Urinary bladder (tissue), 4 donors: ENCODE data around the gene CD46. TPM values are rescaled to one million over a fixed set of nuclear protein-coding genes. Genes with fewer than 3 reads are reported as not detected.
"Not testable (repeated sequence)": the region's sequence is repeated elsewhere in the genome, so short reads cannot be mapped to it uniquely, and the experiment has no call there.

Experiments used
- DNase-seq: peaks from one replicate; pipeline ENCODE4 v3.0.0-alpha.2; 2015; ENCODE audit errors: extremely low spot score
- H3K27ac ChIP-seq: one replicate; pipeline ENCODE4 v1.5.1; 2013; ENCODE audit warnings: low read depth, mild to moderate bottlenecking, moderate library complexity
- H3K36me3 ChIP-seq: one replicate; pipeline ENCODE4 v1.6.1; 2013; ENCODE audit warnings: mild to moderate bottlenecking, moderate library complexity; ENCODE audit not compliant: insufficient read depth
- H3K4me1 ChIP-seq: one replicate; pipeline ENCODE4 v1.6.1; 2013; ENCODE audit warnings: mild to moderate bottlenecking, moderate library complexity; ENCODE audit not compliant: insufficient read depth
- H3K4me3 ChIP-seq: one replicate; pipeline ENCODE4 v1.5.1; 2013; ENCODE audit warnings: low read depth, low read length
- WGBS: extraction: QIAGEN DNeasy Blood & Tissue Kit; methylation state at CpG from one replicate; pipeline ENCODE4 v1.1.7; 2013; 5-methylcytosine and 5-hydroxymethylcytosine counted together
- polyA plus RNA-seq: library from polyadenylated mRNA; stranded (reverse); fragments of 200-250 nt; gene quantifications from one replicate; pipeline ENCODE4 v1.2.3, GENCODE V29; 2013
- total RNA-seq: library from RNA; depleted of rRNA; stranded (reverse); fragments of >200 nt; gene quantifications from one replicate; pipeline ENCODE4 v1.2.3, GENCODE V29; 2014
- donor health status: healthy with polysubstance abuse.
- donor health status: healthy.

Gene CD46
- total and polyA plus RNA-seq, 2 donors = 97.9 to 314 TPM

DNA sequence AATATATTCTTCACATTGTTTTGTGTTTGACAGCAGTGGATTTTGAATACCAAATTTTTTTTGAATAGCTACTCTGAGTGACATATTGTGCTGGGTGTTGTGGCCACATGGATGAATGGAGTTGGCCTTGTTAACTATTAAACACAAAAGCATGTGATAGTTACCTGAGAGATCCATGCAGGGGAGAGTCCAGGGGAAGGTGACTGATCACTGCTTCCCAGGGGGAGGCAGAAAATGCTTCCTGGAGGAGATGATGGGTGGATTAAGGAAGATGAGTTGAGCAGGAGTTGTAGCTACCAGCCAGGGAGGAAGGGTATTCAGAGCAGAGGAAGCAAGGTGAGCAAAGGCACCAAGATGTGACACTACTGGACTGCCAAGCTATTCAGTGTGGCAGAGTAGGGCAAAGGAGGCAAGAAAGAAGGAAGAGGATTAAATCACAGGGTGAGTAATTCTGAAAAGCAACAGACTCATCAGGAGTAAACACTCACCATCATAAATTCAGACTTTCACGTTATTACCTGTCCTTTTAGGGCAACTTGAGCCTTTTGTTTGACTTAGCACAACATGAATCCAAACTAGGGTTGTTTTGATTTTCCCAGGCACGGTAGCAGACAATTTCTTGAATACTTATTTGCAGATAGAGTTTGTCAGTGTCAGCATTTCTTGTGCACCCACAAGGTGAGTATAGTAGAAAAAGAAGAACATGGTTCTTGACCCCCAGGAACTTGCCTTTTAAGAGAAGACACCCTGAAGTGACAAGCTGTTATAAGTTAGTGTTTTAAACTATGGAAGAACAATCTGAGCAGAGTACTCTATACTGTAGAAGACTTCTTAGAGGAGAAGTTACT is 4.2 kb downstream of the CD46 start:
- no peak overlapping the region for H3K4me3 ChIP-seq
- peak overlapping the region; percentile 29 for H3K27ac ChIP-seq
- H3K4me1 ChIP-seq = peaks cover 4% of the 10 kb centered on the region
- peaks cover 2% of the 10 kb centered on the region for H3K36me3 ChIP-seq
- no peak for DNase-seq
- WGBS = 35% methylated on average over 2 of the region's 2 CpGs

GRCh38 chr1:207762622-207763021 is 10.8 kb downstream of the CD46 start:
- DNase-seq = no peak
- H3K4me1 ChIP-seq = no peaks in the 10 kb centered on the region
- H3K36me3 ChIP-seq = peaks cover 5% of the 10 kb centered on the region
- H3K4me3 ChIP-seq = no peak overlapping the region
- no peak overlapping the region for H3K27ac ChIP-seq
- 96% methylated on average over 13 of the region's 13 CpGs for WGBS

DNA sequence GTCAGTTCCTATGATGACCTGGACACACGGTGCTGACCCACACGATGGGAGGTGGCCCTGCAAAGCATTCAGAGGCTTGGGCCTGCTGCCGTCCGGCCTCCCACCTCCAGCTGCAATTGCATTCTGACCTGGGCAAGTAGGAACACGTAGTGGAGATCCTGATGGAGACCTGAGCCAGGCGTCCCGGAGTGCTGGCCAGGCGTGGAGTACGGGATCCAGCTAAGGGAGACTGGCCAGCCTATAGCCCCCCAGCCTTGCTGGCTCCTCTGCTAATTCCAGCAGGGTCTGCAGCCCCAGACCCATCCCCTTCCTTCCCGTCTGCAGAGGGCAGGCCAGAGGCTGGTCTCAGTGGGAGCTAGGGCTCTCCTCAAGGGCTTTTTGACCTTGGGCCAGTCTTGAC is 11.2 kb downstream of the CD46 start:
- peaks cover 5% of the 10 kb centered on the region for H3K36me3 ChIP-seq
- DNase-seq = no peak
- WGBS = 91% methylated on average over 10 of the region's 10 CpGs

DNA sequence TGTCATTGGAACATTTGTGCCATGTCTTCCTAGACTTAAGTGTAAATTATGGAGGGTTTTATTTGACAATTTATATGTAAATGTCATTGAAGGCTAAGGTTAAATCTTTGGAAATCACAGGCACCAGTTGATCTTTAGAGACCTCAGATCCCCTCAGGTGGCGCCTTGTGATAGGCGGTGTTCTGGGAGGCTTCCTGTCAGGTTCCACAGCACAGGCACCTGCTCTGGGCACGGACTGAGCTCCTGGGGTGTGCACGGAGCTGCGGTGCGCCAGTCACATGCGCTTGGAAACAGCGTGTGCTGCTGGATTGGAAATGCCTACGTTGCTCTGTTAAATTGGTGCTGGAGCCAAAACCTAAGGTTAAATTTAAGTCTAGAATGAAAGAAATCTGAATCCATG is 12.1 kb downstream of the CD46 start:
- Histone ChIP-seq H3K4me3 (no peak overlapping the region), H3K4me1 (no peaks in the 10 kb centered on the region), H3K36me3 (peaks cover 4% of the 10 kb centered on the region), H3K27ac (no peak overlapping the region)
- no peak for DNase-seq
- 89% methylated on average over 9 of the region's 9 CpGs for WGBS

More for the DNA sequence above, 11.2 kb downstream of the CD46 start:
- Histone ChIP-seq H3K4me3 (no peak overlapping the region), H3K27ac (no peak overlapping the region), H3K4me1 (no peaks in the 10 kb centered on the region)

GRCh38 chr1:207766569-207766968 is 14.7 kb downstream of the CD46 start:
- Histone ChIP-seq H3K4me3 (no peak overlapping the region), H3K4me1 (no peaks in the 10 kb centered on the region), H3K27ac (no peak overlapping the region), H3K36me3 (peaks cover 2% of the 10 kb centered on the region)
- 83% methylated on average over 1 of the region's 1 CpG for WGBS
- no peak for DNase-seq

GRCh38 chr1:207770514-207770913 is 18.7 kb downstream of the CD46 start:
- not testable (repeated sequence) for H3K27ac ChIP-seq, H3K4me3 ChIP-seq, H3K36me3 ChIP-seq, DNase-seq, H3K4me1 ChIP-seq
- 94% methylated on average over 3 of the region's 4 CpGs for WGBS

DNA sequence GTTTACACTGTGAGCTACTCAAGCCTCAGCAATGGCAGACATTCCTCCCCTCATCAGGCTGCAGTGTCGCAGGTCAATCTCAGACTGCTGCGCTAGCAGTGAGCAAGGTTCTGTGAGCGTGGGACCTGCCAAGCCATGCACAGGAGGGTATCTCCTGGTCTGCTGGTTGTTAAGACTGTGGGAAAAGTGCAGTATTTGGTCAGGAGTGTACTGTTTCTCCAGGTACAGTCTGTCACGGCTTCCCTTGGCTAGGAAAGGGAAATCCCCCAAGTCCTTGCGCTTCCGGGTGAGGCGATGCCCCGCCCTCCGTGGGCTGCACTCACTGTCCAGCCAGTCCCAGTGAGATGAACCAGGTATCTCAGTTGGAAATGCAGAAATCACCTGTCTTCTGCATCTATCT is 24.2 kb downstream of the CD46 start:
- H3K36me3 ChIP-seq, H3K4me3 ChIP-seq, H3K27ac ChIP-seq, DNase-seq, H3K4me1 ChIP-seq: not testable (repeated sequence)
- WGBS = 79% methylated on average over 9 of the region's 9 CpGs

GRCh38 chr1:207777412-207777811 is 25.6 kb downstream of the CD46 start:
- WGBS = 99% methylated on average over 7 of the region's 7 CpGs
- not testable (repeated sequence) for H3K36me3 ChIP-seq, DNase-seq, H3K27ac ChIP-seq, H3K4me3 ChIP-seq, H3K4me1 ChIP-seq

DNA sequence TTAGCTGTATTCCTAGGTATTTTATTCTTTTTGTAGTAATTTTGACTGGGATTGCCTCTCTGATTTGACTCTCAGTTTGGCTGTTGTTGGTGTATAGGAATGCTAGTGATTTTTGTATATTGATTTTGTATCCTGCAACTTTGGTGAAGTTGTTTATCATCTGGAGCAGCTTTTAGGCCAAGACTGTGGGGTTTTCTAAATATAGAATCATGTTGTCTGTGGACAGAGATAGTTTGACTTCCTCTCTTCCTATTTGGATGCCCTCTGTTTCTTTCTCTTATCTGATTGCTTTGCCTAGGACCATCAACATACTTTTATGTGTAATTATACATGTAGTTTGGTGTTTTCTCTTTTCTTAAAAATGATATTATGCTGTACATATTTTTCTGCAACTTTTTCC is 27.2 kb downstream of the CD46 start:
- no peak for DNase-seq
- Histone ChIP-seq H3K27ac (no peak overlapping the region), H3K36me3 (peaks cover 1% of the 10 kb centered on the region), H3K4me3 (no peak overlapping the region), H3K4me1 (no peaks in the 10 kb centered on the region)

DNA sequence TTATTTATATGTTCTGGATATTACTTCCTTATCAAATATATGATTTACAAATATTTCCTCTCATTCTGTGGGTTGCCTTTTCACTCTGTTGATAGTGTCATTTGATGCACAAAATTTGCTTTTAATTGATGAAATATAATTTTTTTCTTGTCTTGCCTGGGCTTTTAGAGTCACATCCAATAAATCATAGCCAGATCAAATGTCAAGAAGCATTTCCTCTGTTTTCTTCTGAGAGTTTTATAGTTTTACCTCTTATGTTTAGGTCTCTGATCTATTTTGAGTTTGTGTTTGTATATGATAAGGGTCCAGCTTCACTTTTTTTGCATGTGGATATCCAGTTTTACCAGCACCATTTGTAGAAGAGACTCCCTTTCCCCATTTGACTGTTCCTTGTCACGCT is 29.5 kb downstream of the CD46 start:
- Histone ChIP-seq H3K27ac (no peak overlapping the region), H3K4me1 (no peaks in the 10 kb centered on the region), H3K36me3 (peaks cover 2% of the 10 kb centered on the region), H3K4me3 (no peak overlapping the region)
- no peak for DNase-seq
- 97% methylated on average over 1 of the region's 1 CpG for WGBS

DNA sequence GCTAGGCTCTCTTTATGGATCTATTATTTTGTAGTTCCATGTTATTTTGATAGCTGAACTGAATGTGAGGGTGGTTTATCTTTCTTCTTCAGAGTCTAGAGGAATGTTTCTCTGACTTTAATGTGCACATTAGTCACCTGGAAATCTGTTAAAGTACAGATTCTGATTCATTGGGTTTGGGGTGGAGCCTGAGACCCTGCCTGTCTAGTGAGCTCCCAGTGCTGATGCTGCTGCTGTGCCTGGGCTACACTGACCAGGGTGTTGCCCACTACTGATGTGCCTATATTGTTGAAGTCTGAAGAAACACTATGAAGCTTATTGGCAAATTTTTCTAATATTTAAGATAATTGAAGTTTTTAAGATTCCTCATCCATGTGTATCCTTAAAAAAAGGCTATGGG is 35.9 kb downstream of the CD46 start:
- Histone ChIP-seq H3K4me1 (no peaks in the 10 kb centered on the region), H3K36me3 (peaks cover 5% of the 10 kb centered on the region), H3K27ac (no peak overlapping the region), H3K4me3 (no peak overlapping the region)
- no peak for DNase-seq

DNA sequence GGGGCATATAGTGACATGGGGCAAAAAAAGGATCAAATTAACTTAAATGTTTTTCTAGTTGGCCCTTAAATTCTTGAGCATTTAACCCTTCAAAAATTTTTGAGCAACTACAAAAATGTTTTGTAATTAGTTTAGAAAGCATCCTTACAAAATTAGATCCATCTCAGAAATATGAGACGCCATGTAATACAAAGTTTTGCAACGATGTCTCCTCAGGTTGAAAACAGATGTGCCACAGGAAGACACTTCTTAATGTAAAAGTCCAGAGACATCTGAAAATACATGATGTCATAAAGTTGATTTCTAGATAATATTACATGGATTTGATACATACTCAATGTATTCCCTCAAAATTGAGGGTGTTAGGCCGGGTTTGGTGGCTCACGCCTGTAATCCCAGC is 37.5 kb downstream of the CD46 start:
- H3K4me1 ChIP-seq = peaks cover 2% of the 10 kb centered on the region
- H3K36me3 ChIP-seq = peaks cover 3% of the 10 kb centered on the region
- no peak overlapping the region for H3K4me3 ChIP-seq
- DNase-seq = no peak
- WGBS = 84% methylated on average over 4 of the region's 4 CpGs
- no peak overlapping the region for H3K27ac ChIP-seq

DNA sequence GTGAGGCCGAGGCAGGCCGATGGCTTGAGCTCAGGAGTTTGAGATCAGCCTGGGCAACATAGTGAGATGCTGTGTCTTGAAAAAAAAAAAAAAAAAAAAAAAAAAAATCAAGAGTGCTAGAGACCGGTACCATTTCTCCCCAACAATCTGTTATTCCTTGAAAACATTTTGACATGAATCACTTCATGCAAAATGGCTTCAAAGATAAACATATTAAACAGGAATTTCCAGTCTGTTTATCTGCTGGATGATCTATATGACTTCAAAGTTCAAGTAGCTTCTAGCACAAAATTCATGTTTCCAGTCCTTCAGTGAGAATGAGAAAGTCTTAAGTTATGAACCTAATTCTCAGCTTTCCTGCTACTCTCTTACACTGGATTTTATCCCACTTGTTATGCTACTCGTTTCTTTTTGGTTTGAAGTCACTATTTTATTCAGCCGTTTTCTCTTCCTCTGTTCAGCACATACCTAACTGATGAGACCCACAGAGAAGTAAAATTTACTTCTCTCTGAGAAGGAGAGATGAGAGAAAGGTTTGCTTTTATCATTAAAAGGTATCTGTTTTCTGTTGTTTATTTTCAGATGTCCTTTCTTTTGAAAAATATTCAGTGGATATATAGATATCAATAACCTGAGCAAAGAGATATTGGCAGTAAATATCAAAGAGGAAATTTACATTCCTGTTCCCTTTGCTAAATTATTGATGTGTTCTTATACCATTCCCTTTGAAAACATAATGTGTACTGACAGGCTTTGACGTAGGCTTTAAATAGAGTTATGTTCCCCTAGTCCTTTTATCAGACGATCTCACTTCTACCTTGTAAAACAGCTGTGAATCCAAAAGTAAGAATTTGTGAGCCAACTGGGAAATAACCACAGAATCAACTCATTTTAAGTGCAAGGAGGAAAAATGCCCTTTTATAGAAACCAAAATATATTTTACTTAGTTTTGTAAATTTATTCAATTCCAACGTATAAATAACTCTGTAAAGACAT is 38.2 kb downstream of the CD46 start:
- H3K27ac ChIP-seq = no peak overlapping the region
- peaks cover 2% of the 10 kb centered on the region for H3K4me1 ChIP-seq
- DNase-seq = no peak
- WGBS = 53% methylated on average over 8 of the region's 8 CpGs
- H3K4me3 ChIP-seq = no peak overlapping the region
- H3K36me3 ChIP-seq = peaks cover 3% of the 10 kb centered on the region

DNA sequence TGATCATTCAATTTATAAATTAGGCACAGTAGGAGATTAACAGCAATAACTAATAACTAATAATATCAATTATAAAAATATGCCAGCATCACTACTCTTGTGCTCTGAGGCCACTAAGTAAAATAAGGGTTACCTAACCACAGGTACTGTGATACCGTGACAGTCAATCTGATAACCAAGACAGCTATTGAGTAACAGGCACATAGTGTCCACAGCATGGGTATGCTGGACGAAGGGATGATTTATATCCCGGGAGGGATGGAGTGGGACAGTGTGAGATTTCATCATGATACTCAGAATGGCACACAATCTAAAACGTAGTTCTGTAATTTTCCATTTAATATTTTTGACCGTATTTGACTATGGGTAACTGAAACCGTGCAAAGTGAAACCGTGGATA is 39.4 kb downstream of the CD46 start:
- no peak for DNase-seq
- H3K36me3 ChIP-seq = peaks cover 3% of the 10 kb centered on the region
- H3K27ac ChIP-seq = no peak overlapping the region
- H3K4me1 ChIP-seq = peaks cover 2% of the 10 kb centered on the region
- 85% methylated on average over 7 of the region's 7 CpGs for WGBS
- no peak overlapping the region for H3K4me3 ChIP-seq
